Endometrial microvascular endothelial cells (primary cell): ENCODE data around the gene PLEKHF1. TPM values are rescaled to one million over a fixed set of nuclear protein-coding genes. Genes with fewer than 3 reads are reported as not detected.
"Not testable (repeated sequence)": the region's sequence is repeated elsewhere in the genome, so short reads cannot be mapped to it uniquely, and the experiment has no call there.

Source experiments
- in situ Hi-C: cut with HindIII; loops from 2 replicates; pipeline ENCODE4 v1.10.0; 2017; ENCODE audit warnings: low sequenced_read_pairs, low pct_unique_long_range_greater_than_20kb; ENCODE audit errors: inconsistent ontology term
- total RNA-seq: library from RNA; depleted of rRNA; stranded (reverse); fragments of >200 nt; gene quantifications from one replicate; pipeline ENCODE4 v1.2.3, GENCODE V29; 2015; ENCODE audit errors: inconsistent ontology term

Gene PLEKHF1
- total RNA-seq, 1 donor from 2014 or later, result 7.8 TPM

DNA sequence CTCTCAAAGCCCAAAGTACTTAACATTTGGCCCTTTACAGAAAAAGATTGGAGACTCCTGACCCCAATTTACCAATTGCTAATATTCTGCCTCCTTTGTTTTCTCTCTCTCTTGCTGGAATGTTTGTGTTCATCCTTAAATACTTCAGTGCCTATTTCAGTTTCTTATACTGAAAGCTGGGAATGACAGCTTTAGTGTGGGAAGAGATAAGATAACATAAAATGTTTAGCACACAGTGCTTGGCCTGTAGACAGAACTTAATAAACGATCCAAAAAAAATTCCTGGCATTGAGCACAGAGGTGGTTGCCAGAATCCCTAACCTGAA lies 3.0 kb upstream of the PLEKHF1 start:
- in situ Hi-C loops, result no loop called here

DNA sequence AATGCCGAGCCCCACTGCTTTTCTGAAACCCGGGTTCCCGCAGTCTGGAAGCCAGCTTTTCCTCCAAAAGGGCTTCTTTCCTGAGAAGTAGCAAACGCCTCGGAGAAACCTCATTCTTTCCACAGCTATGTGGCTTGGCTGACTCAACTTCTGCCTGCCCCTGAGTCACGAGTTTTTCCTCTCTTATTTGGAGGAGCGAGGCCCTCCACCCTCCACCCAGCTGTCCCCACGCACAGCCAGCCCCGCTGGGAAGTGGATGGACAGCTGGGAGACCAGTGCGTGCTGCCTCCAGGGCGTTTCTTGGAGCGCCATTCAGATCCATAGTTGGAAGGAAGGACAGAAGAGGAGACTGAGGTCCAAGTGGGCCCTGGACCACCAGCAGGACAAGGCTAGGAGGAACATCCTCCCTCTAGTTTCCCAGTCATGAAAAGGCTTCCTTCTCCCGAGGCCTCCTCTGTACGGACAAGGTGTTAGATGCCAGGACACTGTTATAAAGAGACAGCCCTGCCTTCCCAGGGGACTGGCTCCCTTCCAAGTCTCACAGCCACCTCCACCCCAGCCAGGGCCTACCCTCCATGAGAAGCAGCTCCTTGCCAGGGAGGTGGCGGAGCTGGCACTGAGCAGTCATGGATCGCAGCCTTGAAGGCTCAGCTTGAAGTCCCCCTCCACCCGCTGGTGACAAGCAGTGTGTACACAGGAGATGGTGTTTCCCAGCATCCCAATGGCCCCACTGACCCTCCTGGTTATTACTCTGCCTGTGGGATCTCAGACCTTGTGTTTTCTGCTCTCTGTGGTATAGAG lies 2.5 kb upstream of the PLEKHF1 start:
- in situ Hi-C loops, result no loop called here

DNA sequence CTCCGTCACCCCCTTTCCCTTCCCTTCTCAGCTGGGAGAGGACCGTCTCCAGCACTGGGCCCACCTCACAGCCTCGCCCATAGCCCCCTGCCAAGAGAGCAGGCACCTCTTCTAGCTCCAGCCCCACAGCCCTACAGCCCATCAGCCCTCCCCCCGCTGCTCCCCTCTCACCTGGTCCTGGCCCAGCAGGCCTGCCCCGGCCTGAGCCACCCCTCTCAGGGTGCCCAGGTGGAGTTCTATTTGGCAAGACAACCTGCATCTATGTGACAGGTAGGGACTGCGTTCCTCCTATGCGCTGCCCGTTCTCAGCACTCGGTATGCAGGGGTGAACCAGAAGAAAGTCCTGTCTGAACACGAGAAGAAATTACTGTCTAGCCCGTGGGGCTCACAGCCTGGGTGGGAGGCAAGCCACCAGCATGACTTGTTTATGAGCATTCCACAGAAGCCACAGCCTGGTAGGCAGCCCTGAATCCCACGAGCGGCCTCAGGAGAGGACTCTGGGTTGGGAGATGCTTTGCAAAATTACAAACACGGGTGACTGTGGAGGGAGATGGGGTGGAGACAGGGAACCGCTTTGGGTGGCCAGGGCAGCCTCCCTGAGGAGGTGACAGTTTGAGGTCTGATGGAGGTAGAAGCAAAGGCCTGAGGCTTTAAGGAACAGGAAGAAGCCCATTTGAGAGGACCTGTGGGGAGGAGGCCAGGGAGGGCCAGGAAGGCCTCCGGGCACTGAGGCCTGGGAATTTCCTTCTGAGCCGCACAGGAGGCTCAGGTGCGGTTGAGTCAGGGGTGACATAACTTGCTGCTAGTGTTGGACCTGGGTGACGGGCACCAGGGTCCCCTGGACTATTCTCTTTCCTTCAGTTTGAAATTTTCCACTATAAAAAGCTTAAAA lies 1.2 kb upstream of the PLEKHF1 start:
- in situ Hi-C loops, result no loop called here

DNA sequence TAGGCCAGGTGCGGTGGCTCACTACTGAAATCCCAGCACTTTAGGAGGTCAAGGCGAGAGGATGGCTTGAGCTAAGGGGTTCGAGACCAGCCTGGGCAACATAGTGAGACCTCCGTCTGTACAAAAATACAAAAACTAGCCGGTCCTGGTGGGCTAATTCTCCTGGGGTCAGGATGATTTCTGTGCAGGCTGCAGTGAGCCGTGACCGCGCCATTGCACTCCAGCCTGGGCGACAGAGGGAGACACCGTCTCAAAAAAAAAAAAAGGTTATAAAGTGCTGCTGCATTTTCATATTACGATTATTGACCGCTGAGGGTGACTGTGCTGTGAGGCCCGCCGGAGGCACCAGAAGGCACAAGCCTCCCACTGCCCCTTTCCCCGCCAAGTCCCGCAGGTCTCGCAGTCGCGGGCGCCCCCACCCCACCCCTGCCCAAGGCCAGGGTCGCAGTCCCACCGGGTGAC lies 477 bp upstream of the PLEKHF1 start:
- in situ Hi-C loops, result no loop called here

DNA sequence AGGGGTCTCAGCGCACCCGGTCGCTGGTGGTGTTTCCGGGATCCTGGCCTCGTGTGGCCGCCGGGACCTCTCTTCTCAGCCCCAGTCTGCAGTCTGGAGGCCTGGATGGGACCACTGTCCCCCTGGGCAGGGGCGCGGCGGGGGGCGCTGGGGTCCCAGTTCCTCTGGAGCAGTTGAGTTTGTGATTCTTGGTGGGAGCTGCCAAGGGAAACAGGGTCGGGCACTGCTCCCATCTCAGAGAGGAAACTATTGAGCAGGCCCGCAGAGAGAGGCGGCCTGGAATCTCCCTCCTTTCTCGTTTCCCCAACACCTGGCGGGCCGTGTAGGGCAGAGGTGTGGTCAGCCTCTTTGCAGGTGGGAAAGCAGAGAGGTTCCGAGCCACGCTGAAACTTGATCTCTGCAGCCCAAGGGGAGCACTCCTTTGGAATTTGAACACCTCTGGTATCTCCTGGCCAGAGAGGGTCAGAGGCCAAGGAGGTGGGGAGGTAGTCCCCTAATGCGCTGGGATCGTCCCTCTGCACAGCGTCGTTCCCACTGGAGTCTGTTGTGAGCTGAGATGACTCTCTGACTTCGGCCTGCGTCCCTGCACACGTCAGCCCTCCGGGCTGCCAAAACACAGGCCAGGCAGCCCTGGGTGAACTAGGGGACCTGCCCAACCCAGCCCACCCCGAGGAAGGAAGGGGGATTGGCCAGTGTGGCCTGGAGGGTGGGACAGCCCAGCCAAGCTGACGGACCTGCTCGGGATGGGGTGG lies 741 bp downstream of the PLEKHF1 start:
- in situ Hi-C loops, result no loop called here

DNA sequence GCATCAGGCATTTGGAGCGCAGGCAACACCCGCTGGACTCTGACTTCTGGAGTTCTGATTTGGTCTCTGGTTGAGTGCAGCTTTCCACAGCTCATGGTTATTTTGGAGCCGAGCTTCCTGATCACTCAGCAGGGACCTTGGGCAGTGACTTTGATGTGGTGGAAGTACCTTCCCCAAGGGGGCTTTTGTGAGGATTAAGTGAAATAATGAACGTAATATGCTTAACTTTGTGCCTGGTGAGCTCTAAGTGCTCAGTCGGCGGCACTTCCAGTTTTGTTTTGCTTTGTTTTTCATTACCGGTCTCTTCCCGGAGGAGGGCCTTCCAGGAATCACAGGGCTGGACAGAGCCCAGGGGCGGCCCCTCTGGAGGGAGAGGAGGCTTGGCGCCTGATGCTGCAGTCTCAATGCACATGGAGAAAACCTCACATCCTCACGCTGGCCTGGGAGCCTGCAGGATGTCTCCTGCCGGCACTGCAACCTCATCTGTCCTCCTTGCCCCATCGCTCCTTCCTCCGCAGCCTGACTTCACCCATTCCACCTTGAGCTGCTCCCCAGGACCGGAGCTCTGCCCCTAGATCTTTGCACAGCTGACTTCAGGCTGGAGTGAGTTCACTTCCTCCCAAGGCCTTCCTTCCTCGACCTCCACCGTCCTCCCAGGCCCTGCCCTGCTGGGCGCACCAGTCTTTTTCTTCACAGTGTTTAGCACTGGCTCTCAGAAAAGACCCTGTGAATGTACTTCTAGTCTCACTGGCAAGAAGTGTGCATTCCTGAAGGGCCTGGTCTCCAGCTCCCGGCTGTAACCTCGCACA lies 1.5 kb downstream of the PLEKHF1 start:
- in situ Hi-C loops, result no loop called here

DNA sequence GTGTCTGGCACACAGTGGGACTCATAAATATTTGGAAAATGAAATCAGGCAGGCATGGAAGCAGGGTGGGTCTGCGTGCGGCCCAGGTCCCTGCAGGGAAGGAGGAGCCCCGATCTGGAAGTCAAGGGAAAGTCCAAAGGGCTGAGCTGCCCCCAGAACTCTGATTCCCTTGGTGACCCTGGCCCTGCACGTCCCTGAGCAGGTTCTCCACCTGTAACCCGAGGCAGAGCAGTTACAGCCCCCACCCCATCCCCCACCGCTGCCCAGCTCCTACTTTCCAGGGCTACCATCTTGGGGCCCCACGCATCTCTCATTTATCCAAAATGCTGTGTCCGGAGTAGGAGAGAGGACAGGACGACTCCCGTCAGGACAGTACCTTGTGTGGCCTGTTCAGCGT lies 2.1 kb downstream of the PLEKHF1 start:
- in situ Hi-C loops, result no loop called here

DNA sequence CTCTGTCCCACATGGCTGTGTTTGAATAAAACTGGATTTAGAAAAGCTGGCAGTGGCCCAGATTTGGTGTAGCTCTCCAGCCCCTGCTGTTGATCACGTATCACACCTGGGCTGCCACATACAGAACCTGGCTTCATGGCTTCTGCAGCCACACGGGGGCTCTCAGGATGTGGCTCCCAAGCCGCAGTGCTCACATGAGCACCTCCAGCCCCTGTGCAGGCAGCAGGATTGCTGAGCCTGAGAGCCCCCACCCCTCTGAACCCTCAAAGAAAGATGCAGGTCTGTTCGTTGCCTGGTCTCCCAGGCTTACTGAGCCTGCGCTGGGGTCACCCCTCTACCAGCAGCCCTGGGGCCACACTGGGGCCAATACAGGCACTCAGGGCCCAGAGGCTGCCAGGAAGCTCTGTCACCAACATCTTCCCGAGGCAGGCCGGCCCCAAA lies 2.7 kb downstream of the PLEKHF1 start:
- in situ Hi-C loops, result no loop called here

DNA sequence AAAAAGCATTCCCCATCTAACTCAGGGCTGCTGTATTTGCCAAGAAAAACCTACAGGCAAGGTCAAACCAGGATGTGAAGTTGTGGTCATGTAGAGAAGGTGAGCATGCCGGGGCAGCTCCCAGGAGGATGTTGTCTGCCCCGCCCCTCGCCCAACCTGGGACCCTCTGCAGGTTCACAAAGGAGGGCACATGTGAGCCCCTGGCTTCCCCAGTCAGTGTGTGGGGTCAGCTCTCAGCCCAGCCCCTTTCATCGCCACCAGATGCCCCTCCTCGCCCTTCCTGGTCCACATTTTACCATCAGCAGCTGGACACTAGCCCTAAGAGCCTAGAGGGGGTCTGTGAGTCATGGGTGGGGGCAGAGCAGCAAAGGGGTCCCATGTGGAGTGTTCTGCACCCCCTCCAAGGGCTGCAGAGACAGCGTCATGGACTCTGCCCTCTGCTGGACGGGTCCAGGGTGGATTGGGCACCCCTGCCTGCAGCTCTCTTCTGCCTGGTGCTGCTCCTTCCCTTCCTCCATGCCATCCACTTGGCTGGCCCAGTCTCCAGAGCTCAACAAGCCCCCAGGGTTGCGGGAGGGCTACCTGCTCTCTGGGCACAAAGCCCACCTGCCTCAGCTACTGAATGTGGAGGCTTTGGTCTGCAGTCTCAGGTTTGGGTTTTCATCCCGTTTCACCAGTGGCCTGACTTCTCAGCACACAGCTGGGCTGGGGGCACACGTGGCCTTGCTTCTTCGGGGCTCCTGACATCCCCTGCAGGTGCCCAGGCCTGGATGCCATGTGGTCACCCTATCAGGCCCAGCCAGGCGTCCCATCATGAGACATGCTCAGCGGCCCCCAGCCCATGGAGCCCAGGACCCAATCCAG lies 3.7 kb downstream of the PLEKHF1 start:
- in situ Hi-C loops, result no loop called here

DNA sequence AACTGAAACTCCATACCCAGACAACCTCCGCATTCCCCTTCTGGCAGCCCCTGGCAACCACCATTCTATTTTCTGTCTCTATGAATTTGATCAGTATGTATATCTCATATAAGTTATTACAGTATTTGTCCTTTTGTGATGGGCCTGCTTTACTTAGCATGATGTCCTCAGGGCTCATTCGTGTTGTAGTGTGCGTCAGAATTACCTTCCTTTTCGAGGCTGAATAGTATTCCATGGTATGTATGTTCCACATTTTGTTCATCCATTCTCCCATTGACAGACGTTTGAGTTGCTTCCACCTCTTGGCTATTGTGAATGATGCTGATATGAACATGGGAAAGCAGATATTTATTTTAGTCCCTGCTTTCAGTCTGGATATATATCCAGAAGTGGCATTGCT lies 5.0 kb downstream of the PLEKHF1 start:
- in situ Hi-C loops, result no loop called here

DNA sequence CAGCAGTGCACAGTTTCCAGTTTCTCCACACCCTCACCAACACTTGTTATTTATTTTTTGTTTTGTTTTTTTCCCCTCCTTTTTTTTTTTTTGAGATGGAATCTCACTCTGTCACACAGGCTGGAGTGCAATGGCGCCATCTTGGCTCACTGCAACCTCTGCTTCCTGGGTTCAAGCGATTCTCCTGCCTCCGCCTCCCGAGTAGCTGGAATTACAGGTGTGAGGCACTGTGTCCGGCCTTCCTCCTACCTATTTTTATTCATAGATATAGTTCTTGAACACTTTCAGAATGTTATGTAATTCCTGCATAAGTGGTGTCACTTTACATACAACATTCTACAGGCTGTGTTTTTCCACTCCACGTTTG lies 5.7 kb downstream of the PLEKHF1 start:
- in situ Hi-C loops, result not testable (repeated sequence)

DNA sequence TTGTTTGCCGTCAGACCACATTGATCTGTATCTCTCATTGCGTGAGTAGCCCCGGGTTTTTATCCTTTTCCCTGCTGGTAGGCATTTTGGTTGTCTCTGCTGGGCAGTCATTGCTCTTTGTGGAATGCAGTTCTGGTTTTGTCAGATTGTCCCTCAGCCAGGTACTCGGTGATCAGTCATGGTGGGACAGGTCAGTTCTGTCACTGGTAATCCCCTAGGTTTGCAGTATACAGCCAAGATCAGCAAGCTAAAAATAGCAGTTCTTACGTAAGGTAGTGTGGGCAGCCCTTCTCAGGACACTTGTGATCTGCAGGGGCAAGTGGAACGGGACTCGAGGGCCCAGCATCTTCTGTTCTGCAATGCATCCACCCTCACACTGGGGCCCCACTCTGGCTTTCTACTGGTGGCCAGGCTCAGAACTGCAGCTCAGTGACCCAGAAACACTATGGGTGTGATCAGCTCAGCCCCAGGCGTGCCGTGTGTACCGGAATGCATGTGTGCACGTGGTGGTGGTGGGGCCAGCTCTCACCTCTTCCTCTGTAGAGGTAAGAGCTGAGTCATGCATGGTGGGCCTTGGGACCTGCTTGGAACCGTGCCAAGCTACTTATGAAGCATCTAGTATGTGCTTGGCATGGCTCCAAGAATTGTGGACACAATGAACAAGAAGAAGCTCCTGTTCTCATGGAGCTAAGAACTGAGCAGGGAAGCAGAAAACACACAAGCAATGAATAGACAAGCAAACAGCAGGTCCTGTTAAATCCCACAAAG lies 6.3 kb downstream of the PLEKHF1 start:
- in situ Hi-C loops, result no loop called here

DNA sequence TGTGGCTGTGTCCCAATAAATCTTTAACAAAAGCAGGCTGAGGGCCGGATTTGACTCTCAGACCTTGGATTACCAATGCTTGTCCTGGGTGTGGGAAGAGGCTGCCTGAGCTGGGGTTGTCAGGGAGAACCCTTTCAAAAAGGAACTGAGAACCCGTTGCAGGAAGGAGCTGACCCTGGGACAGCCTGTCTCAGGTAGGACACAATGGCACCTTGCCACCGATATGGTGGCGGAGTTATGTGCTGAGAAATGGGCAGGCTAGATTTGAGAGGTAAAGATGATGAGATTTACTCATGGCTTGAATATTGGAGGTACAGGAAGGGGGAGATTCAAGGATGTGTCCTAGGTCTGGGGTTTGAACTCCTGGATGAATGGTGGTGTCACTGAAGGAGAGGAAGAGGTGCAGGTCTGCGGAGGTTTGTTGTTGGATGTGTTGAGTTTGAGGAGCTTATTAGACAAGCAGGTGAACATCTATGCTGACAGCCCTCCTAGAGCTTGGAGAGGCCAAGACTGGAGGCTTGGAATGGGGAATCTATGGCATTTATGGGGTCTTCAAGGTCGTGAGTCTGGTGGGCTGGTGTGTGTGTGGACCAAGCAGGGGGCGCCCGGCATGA lies 7.2 kb downstream of the PLEKHF1 start:
- in situ Hi-C loops, result no loop called here

DNA sequence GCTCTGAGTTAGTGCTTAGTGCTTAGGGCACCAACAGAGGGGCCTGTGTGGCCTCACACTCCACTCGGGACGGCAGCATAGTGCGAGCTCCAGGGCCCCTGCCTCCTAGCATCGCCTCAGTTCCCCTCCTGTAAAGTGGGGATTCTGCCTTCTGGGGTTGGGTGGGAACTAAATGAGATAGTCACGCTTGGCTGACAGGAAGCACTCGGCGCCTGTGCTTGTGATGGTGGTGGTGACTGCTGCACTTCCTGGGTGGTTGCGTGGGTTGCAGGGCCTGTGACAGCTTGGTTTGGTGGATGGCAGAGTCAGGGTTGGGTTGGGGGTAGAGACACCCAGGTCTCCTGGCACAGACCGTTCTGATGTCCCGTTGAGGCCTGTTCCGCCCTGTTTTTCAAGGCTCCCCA lies 7.7 kb downstream of the PLEKHF1 start:
- in situ Hi-C loops, result no loop called here

DNA sequence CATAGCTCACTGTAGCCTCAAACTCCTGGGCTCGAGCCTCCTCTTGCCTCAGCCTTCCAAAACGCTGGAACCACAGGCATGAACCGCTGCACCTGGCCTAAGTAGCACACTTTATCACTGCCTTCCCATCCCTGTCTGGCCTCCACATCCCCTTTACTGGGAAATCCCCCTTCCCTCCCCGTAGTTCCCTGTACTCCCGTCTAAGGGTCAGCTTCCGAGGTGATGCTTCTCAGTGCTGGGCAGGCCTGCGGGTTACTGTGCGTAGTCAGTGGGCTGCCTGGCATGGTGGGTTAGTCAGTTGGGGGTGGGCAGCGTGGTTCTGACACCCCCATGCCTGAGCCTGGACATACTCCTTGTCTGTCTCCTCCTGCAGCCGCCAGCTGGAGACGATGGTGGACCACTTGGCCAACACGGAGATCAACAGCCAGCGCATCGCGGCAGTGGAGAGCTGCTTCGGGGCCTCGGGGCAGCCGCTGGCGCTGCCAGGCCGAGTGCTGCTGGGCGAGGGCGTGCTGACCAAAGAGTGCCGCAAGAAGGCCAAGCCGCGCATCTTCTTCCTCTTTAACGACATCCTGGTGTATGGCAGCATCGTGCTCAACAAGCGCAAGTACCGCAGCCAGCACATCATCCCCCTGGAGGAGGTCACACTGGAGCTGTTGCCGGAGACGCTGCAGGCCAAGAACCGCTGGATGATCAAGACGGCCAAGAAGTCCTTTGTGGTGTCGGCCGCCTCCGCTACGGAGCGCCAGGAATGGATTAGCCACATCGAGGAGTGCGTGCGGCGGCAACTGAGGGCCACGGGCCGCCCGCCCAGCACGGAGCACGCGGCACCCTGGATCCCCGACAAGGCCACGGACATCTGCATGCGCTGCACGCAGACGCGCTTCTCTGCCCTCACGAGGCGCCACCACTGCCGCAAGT lies 8.4 kb downstream of the PLEKHF1 start:
- in situ Hi-C loops, result no loop called here
